Measurements from ENCODE around the gene HAO2.
A peak's percentile ranks its signal among the peaks of the same experiment; 100 is the strongest.

The HAO2 gene

DNA sequence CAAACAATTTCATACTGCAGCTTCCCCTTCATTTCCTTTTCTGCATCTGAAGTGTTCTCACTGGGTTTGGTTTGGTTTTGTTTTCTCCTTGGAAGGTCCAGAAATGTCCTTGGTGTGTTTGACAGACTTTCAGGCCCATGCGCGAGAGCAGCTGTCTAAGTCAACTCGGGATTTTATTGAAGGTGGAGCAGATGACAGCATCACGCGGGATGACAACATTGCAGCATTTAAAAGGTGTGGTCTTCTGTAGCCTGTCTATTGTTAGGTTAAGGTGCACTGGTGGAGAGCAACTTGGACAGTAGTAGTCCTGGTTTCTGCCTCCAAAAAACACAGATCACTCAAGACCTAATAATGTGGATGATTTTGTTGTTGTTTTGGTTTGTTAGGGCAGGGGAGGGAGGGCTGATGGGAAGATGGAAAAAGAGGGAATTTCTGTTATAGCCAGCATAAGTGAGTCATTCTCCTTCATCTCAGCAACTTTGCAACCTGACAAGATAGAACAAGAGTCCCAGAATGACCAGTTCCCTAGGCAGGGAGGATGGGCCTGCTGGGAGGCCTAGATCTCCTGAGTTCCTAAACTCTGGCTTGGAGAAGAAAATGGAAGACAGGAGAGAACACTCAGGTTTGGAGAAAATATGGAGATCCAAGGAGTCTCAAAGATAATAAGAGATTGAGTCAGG, 12.5 kb downstream of the HAO2 start:
- no peak for DNase-seq

- DNase-seq, result no peak
Observed at GRCh38 chr1:119384591-119384990, 16.0 kb downstream of the HAO2 start.

DNA sequence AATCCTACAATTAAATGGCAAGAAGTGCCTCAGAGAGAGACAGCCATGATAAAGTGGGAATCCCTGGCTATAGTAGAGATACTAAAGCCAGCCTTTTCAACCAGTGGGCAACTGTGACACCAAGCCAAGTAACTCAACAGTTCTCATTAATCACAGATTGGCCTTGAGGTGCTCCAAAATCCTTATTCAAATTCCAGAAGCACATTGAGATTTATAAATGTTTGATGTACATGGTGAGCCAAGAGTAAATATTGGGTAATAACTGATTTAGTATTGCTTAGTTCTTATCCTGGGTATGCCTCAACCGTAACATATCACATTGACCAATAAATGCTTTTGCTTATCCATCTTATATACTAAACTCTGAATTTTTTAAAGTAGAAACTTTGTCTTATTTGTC, 17.1 kb downstream of the HAO2 start:
- no peak for DNase-seq

GRCh38 chr1:119387858-119388257, 19.3 kb downstream of the HAO2 start:
- DNase-seq, result no peak

- no peak for DNase-seq
Observed at GRCh38 chr1:119388450-119388849, 19.9 kb downstream of the HAO2 start.

DNA sequence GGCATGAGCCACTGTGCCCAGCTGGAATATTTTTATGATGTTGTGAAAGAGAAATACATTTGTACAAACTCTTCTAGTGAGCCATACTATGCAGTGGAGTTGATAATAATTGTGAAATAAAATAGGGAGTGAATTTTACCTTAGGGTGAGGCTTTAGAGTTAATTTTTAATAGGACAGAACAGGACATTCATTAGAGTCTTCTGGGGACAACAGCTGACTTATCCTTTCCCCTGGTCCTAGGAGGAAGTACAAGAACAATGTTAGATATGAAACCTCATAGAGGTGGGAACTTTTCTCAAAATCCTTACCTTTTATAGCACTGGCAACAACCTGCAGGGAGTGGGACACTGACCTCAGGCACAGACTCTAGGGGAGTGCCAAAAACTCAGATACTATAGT, 21.9 kb downstream of the HAO2 start:
- no peak for DNase-seq

GRCh38 chr1:119391749-119392148, 23.2 kb downstream of the HAO2 start:
- no peak for DNase-seq

DNA sequence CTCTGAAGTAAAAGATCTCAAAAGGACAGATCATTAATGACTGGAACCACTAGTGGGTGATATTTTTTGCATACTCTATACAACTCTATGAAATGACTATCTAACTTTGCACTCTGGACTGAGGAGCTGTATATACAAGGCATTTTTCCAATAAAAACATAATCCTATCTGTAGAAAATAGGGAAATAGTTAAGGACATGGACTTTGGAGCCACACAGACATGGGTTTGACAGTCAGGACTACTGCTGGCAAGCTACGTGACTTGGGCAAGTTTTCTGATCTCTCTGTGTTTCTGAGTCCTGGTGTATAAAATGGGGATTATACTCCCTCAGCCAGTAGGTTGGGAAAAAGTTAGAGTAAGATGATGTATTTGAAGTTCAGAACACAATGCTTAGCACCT, 25.5 kb downstream of the HAO2 start:
- DNase-seq, result no peak

- DNase-seq, result no peak
Observed at GRCh38 chr1:119396982-119397381, 28.4 kb downstream of the HAO2 start.

- DNase-seq, result no peak
Observed at GRCh38 chr1:119397986-119398385, 29.4 kb downstream of the HAO2 start.

DNA sequence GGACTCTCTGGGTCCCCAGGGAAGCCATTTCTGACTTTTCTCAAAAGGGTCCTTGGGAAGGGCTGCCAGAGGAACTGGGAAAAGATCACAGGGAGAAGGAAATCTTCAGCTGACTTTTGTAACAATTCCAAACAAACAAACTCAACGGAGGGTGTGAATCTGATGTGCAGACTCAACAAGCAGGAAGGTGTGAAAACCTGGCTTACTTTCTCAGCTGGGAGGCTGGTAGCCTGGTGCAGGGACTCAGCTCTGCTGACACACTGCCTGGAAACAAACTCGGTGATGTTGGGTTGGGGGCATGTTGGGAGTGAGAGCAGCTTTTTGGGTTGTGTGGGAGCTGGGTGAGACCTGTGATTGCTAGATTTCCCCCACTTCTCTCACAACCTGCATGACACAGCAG, 36.2 kb downstream of the HAO2 start:
- DNase-seq, result no peak

DNA sequence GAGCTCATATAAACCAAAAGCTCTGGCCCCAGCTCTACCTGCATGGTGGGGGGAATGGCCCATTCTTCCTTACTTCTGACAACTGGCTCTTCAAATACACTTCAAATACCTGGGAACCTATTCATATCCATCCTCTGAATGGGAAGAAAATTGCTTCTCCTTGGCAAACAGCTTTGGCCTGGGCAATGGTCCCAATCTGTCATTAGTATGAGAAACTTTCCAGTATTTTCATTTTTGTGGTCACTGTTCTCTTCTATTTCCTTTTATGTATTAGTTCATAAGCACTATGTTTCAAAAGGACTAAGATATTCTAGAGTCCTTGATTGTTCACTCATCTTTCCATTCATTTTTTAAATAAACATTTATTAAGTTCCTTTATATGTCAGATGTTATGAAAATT, 41.1 kb downstream of the HAO2 start:
- no peak for DNase-seq

GRCh38 chr1:119410961-119411360, 42.4 kb downstream of the HAO2 start:
- no peak for DNase-seq

- no peak for DNase-seq
Observed at GRCh38 chr1:119414950-119415349, 46.4 kb downstream of the HAO2 start, which contains the start of gene HSD3B2. Gene HSD3B2 (plus strand): TSS chr1:119415150. CDS start chr1:119415420, 270 bp downstream.

GRCh38 chr1:119416006-119416640, 47.5 kb downstream of the HAO2 start:
- no peak for DNase-seq

DNA sequence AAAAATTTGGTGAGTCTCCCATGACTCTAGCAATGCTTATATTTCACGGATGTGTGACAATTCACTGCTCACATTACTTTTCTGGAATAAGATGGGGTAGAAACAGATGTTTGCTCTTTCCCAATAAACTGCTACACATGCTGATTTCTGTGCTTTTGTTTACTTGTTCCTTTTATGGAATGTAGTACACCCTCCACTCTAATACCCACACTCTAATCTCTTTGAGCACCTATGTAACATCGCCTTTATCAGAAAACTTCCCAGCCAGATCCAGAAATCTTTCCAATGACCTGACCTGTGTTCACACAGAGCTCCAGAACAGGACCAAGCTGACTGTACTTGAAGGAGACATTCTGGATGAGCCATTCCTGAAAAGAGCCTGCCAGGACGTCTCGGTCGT, 50.5 kb downstream of the HAO2 start:
- DNase-seq, result no peak

DNA sequence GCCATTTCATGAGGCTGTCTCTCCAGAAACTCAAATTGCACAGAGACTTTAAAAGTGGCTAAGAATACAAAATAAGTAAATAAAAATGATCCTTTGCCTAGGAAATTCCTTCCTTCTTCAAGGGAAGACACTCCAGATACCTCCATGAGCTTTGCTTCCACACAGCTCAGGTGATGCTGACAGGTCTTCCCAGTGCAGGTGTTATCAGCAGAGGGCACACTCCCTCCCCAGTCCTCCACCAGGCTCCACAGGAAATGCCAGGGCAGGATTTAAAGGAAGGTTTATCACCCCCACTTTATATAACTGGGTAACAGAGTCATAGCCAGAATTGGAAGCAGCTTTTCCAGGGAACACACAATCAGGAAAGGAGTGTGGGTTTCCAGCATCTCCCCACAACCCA, 52.1 kb downstream of the HAO2 start:
- DNase-seq, result no peak

DNA sequence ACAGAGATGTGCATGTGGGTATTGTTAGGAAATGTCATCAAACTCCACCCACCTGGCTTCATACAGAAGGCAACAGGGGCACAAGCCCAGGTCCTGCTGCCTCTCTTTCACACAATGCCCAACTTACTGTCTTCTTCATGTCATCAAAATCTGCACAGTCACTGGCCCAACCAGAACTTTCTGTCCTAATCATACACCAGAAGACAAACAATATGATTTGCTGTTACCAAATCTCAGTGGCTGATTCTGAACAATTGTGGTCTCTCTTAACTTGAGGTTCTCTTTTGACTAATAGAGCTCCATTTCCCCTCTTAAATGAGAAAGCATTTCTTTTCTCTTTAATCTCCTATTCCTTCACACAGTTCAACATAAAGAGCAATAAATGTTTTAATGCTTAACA, 54.0 kb downstream of the HAO2 start:
- DNase-seq, result no peak

DNA sequence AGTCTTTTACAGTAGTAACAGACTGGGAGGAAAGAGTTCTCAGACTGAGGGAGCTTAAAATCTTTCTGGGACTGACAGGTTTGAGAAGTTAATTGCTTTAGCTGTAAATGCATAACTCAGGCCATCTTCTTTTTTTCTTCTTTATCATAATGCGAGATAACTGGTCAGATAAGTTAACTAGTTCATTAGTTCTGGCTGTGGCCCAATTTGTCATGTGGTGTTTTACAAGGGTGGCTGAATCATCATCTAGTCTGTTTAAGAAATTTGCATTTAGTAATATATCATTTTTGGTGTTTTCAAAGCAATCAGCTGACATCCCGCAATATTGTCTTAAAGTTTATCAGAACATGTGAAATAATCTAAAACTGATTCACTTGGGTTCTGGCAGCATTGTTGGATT, 60.4 kb downstream of the HAO2 start:
- no peak for DNase-seq

- no peak for DNase-seq
Observed at GRCh38 chr1:119429687-119430086, 61.1 kb downstream of the HAO2 start.

- DNase-seq, result no peak
Observed at GRCh38 chr1:119430486-119430885, 61.9 kb downstream of the HAO2 start.

GRCh38 chr1:119431836-119432235, 63.3 kb downstream of the HAO2 start:
- DNase-seq, result peak; percentile 5

DNA sequence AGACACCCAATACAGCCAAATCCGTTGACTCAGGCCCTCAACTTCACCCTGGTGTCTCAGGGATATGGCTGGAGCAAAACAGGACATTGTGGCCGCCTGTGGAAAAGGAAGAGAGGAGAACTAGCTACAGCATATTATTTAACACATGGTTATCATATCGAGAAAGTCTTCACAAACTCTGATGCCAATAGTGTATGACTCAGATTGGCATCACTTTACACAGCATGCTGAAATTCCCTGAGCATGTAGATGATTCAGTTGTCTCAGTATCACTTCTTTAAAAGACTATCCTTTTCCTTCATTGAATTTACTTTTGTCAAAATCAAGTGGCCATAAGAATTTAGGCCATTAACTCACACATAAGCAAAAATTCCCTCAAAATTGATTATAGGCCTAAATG, 66.5 kb downstream of the HAO2 start:
- DNase-seq, result no peak

DNA sequence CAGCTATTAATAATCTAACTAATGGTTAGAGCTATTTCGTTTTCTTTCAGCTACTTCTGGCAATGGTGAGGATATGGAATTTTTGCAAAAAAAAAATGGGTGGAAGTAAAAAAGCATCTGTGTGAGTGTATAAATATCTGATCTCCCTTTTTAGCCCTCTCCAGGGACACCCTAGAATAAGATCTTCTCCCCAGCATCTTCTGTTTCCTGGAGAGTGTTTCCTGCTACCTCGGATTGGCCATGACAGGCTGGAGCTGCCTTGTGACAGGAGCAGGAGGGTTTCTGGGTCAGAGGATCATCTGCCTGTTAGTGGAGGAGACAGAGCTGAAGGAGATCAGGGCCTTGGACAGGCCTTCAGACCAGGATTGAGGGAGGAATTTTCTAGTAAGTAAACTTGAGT, 70.2 kb downstream of the HAO2 start:
- no peak for DNase-seq

DNA sequence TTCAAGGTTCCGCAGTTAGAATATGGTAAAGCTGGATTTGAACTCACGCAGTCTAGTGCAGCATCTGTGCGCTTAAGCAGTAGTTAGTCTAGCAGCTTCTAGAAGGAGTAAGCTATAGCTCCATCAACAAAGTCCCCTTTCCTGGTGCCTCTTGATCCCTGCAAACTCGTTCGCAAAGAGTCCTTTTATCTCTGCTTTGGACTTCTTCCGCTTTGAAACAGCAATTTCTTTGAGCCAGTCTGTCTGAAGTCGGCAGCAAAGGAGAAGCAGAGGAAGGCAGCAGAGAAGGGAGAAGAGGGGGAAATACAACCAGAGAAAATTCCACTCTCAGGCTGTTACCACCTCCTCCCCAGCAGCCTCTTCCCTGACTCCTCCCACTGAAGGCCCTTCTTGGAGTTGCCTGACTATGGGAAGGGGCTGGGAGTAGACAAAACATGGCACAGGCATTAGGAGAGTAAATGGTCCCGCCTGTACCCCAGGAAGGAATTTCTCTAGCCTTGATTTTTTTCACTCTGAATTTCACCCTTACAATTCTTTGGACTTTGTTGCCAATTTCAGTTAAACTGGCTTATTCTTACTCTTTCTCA, 72.2 kb downstream of the HAO2 start:
- DNase-seq, result no peak
